Jurkat, Clone E6-1 (cell line): ENCODE results near the gene STXBP6.

ENCODE experiments used
- DNase-seq: peaks from one replicate; pipeline ENCODE4 v3.0.0-alpha.2; 2011; ENCODE audit warnings: low read depth, low spot score
- H3K4me3 ChIP-seq: 2 replicates; pipeline ENCODE4 v1.5.1; 2011; ENCODE audit warnings: mild to moderate bottlenecking, low read length, control low read depth, moderate library complexity

STXBP6 gene

DNA sequence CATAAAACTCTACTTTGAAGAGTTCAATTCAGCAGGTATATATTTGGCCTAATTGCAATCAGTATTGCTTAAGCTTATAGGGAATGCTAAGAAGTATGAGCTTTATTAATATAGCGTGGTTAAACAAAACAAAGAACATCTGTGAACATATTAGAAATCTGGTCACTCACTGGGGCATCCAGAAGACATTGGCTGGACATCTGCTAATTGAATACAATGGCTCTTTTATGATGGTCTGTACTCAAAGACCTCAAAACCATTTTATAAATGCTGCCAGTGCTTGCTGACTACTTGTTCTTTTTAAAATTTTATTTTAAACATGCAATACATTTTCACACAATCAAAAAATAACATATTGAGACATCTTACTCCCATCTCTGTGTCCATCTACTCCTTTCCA is 173.0 kb downstream of the STXBP6 start:
- H3K4me3 ChIP-seq, result no peak overlapping the region
- DNase-seq, result no peak

DNA sequence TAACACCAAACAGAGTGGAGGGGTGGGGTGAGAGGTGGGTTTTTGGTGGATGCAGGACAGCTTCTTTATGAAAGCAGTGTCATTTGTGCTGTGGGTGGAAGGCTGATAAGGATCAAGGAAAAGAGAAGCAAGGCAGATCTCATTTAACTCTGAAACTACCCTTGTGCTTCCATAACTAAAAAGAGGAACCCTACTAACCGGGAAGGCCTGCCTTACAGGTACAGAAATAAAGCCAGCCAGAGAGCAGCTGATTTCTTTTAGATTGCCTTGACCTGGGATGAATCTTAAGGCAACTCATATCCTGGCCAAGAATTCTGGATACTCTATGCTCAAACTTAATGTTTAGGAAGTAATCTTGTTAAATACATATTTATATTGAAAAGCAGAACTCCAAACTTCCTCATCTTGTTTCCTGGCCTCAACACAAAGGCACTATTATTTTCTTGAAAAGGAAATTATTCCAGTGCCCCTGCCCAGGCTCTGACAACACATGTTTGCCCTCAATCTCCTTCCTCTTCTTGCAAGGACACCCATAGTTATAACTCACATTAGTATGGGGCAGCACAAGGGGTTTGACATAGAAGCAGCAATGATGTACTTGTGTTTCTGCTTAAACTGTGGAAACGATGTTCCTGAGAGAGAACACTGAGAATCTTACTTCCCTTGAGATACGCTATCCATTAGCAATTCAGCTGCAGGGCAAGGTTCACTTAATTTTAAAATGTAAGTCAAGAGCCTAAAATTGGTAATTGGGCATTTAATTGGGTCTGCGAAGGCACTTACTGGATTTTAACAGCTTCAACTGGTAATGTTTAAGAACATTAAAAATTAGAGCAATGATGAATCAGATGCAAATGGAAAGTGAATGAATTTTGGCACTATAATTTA is 173.7 kb downstream of the STXBP6 start:
- no peak overlapping the region for H3K4me3 ChIP-seq
- DNase-seq, result no peak

DNA sequence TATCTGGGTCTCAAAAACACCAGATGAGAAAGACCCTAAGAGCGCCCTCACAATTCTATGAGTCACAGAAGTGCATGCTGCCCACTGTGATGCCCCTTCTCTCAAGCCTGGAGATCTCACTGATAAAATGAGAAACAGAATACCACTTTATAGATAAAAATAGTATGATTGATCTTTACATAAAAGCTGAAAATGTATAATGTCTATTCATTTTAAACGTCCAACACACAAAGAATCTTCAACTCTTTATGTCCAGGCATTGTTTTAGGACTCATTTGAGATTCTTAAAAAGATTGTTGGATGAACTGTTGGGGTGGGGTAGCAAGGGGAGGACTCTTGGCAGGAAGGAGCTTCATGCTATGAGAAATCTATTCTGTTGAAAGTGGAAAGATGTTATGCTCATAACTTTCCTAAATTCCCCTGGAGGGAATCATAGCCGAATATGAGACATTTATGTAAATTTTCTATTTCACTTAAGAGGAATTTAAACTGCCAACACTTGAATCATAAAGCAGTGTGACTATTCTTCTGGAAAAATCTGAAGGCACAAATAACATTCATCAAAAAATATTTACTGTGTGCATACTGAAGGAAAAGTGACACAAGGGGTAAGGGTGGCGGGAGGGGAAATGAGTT is 174.6 kb downstream of the STXBP6 start:
- no peak for DNase-seq
- H3K4me3 ChIP-seq, result no peak overlapping the region

DNA sequence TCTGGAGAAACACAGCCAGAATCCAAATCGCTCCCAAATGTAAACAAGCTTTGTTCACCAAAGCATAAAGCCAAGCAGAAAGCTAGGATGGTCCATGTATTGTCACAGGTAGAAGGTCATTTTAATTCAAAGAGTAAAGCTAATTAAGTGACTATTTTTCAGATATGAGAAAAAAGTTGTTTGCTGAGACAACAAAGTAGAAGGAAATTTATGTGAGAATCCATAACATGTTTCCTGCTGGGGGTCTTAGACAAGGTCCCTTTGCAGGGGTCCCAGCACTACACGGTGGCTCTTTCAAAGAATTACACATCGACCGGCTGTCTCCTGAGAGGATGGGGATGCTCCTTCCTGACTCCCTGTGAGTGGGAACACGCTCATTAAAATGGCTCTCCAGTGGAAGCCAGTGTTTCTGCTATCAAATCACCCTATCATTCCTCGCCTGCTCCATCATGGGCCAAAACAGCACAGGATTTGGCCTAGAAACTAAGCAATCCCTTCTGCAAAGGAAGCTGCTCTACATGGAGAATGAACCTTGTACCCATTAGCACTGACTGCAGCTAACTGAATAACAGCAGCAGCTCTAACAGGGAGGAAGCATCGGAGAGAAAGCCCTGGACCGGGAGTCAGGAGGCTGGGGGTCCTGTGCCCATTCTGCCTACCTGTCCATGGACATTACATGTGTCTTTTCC is 175.3 kb downstream of the STXBP6 start:
- DNase-seq, result no peak
- H3K4me3 ChIP-seq, result no peak overlapping the region

DNA sequence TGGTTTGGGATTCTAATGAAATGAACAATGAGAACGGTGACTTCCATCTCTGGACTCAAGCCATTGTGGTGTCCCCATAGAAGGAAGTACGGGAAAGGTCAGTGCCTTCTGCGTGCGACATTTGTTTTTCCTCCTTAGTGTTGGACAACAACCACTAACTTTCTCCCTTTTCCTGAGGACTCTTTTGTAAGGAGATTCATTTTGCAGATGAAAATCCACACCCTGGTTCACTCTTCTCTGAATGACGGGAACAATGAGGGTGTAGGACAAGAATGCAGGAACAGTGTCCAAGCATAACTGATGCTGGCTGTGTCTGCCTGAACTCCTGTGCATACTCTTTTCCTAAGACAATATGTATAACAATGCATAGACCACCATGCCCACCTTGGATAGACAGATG is 176.4 kb downstream of the STXBP6 start:
- DNase-seq, result no peak

DNA sequence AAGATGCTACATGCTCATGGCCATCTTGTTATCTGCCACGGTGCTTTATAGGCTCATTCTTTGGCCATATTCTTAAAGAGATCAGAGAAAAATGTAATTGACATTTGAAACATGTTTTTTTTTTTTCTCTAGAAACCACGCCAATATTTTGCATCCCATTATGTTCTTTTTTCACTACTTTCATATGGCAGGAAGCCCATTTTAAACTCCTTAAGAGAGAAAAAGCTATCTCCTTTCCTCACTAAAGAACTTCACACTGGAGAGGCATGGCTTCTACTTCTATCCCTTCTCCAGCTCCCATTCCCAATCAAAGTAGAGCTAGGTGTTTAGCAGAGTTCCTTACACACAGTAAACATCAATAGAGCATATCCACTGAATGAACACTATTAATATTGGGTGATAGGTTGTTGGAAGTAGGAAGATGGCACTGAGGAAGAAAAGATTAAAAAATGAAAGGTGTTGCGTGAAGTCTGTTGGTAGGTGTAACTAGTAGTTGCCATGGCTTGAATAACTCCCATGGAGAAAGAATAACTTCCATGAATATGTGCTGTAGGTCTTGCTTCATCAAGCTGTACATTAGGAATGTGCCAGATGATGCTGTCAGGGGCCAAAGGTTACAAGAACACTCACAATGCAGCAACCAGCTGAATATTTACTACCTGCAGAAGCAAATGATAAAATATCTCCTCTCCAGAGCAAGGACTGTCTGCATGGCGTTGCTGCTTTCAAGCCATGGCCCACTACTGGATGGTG is 178.8 kb downstream of the STXBP6 start:
- H3K4me3 ChIP-seq, result no peak overlapping the region
- no peak for DNase-seq

More for the DNA sequence above, 176.4 kb downstream of the STXBP6 start:
- H3K4me3 ChIP-seq, result no peak overlapping the region

DNA sequence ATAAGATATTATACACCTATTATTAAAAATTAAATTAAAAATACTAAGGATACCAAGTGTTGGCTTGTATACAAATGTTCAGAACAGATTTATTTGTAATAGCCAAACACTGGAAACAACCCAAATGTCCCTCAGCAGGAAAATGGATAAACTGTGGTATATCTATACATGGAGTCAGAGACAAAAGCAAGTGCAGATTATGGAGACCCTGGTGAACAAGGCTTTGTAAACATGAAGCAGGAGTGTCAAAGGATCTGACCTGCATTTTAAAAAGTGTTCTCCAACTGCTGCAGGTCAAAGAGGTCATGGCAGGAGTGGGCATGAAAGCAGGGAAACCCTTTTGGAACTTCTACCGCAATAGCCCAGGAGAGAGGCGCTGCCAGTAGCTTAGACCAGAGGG is 181.6 kb downstream of the STXBP6 start:
- no peak for DNase-seq
- no peak overlapping the region for H3K4me3 ChIP-seq

DNA sequence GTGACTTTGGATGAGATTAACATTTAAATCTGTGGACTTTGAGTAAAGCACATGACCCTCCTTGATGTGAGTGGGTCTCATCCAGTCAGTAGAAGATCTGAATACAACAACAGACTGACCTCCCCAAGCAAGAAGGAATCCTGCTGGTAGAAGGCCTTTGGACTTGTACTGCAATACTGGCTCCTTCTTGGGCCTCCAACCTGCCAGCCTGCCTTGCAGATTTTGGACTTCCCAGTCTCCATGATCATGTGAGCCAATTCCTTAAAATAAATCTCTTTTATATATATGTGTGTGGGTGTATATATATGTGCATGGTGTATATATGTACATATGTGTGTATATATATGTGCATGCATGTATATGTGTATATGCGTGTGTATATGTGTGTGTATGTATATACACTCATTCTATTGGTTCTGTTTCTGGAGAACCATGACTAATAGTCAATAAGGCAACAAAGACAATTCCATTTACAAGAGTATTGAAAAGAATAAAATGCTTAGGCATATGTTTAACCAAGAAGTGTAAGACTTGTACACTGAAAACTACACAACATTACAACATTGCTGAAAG is 183.8 kb downstream of the STXBP6 start:
- H3K4me3 ChIP-seq, result no peak overlapping the region
- no peak for DNase-seq

DNA sequence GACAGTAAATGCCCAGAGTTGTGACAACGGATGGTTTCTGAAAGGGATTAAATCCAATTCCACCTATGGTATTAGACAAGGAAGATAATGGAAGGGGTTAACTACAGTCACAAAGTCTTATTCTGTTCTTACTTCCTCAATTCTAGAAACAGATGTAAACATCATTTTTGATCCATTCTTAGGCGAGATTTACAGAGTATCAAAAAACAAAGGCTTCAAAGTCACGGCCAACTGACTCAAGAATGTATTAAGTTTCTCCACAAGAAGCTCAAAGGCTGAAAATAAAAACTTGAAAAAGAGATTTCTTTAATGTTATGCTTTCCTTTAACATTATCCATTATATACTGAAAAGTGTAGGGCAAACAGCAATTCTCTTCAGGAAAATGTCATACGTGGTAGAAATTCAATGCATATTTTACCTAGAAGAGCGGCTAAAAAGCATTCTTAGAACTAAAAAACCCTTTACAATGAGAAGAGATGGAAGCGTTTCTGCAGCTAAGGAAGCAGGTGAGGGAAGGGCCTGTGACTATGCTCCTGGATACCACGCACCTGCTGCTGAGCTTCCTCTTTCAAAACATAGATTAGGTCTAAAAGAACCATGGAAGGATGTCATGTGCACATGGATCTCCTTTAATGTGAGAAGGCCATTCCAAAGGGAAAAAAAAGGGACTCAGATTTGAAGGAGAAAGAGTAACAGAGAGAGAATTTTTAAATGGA is 185.8 kb downstream of the STXBP6 start:
- no peak for DNase-seq

DNA sequence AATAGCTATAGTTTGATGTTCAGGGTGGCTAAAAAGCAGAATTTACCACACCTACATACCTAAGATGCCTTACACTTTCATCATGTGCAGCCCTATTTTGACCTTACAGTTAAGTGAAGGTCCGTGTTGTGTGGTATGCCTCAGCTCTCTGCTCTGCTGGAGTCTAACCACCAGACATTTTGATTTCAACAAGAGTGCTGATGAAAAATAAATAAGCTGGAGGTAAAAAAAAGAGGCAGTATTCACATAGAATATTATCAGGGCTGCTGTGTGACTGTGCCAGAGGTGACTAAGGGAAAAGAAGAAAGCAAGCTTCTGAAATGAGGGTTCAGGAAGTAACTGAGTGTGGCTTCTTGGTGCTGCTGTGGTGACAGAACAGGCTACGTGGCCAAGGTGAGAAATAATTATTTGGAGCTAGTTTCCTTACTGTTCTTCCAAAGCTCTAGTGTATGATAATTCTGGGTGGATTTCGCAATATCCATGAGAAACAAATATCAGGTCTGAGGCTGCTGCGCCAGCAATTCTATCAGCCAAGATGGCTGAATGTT is 188.8 kb downstream of the STXBP6 start:
- no peak overlapping the region for H3K4me3 ChIP-seq
- DNase-seq, result no peak

More for the DNA sequence above, 185.8 kb downstream of the STXBP6 start:
- no peak overlapping the region for H3K4me3 ChIP-seq

DNA sequence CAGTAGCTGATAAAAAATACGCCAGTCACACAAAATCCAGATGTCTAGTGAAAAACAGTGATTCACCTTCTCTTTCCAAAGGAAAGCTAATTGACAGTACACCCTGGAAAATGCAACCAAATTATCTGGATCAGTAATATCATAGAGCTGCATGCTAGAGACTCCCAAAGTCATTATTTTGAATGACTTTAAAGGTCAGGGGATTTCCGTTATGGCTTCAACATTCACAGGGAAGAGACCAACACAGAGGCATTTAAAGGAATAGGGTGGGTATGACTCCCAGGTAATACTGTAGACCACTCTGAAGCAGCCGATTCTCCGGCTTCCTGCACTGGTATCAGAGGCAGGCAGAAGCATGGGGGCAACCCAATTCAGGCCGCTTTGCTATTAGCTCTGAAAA is 190.4 kb downstream of the STXBP6 start:
- no peak for DNase-seq
- H3K4me3 ChIP-seq, result no peak overlapping the region

DNA sequence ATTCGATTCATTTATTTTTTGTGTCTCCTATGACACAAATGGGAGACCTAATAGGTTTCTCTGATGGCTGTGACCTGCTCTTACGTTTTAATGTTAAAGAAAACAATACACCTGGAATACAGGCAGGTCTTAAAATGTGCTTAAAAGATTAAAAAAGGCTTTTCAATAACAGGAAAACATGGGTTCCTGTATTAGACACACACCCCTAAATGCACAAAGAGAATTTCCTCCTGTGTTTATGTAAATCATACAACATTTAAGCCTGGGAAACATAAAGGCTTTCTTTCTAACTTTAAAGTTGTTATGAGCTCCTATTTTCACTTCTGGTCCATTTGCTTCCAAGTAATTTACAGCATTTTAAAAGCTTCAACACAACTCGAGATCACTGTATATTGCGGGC is 191.3 kb downstream of the STXBP6 start:
- no peak overlapping the region for H3K4me3 ChIP-seq

DNA sequence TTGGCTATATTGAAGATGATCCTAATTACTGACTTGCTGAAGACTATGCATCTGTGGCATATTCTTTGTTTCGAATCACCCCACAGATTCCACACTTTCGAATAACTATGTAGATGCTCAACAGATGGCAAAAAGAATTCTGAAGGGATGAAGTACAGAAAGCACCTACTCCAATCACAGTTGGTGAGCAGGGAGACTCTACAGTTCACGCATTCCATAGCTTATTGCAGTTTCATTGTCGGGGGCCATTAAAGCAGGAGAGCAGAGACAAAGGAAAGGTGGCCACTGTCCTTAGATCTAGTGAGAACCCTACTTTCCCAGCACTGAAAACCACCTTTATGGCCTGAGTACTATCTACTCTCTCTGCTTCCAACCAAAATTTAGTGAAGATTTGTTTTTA is 191.9 kb downstream of the STXBP6 start:
- DNase-seq, result no peak
- no peak overlapping the region for H3K4me3 ChIP-seq

More for the DNA sequence above, 191.3 kb downstream of the STXBP6 start:
- no peak for DNase-seq

DNA sequence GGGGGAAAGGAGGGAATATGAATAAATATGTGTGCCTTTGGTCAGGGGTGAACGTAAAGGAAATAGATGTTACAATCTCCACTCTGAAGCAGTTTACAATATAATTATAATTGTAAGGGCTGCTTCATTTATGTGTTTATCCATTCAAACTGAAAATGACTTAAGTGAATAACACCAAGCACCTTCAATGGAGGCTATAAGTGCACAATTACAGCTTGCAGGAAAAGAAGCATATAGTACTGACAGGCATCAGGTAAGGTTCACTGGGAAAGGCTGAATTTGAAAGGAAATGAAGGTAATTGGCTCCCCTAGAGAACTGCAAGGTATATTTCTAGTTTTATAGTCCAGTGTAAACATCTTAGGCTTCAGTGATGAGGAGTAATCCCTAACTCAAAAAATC is 192.7 kb downstream of the STXBP6 start:
- DNase-seq, result no peak
- no peak overlapping the region for H3K4me3 ChIP-seq

DNA sequence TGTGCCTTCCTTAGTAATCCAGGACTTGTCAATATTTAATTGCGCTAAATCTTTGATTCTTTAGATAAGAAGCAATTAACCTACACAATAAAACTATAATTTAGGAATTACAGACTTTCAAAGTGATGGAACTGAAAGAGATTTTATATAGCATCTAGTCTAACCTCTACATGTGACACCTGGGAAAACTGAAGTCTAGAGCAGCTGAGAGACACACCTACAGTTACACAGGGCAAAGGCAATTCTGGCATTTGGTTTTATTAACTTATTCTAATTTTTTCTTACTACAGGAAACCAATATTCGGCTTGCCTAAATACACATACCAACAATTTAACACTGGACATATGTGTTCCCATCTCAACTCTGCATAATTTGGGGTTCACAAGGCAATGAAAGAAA is 196.5 kb downstream of the STXBP6 start:
- H3K4me3 ChIP-seq, result no peak overlapping the region
- DNase-seq, result no peak

DNA sequence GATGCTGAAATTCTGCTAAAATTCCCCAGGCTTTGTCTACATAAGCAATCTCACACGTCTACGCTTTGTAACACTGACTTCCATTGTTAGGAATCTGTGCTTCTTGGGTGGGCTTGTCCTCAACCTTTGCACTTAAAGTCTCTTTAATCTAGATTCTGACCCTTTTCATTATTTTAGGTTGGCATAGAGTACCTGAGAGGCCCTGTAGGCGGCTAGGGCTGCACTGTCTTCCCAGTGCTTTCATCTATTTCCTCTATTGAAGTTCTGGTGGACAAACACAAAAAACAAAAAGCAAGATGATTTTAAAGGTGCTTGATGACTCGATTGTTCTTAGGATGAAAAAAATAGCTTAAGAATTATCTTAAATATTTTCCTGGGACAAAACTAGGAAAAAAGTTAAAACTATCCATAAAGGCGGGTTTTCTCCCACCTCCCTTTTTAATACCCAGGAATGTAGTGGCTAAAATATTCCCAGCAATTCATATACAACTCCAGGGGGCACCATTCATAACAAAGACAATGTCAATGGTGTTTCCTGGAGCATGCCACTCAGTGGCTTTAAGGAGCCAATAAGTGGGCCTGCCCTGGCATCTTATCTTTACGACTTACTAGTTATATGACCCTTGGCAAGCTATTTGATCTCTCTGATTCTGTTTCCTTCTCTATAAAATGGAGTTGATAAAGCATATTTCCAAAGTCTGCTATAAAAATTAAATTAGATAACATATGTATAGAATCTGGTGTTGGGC is 197.5 kb downstream of the STXBP6 start:
- H3K4me3 ChIP-seq, result no peak overlapping the region
- no peak for DNase-seq

DNA sequence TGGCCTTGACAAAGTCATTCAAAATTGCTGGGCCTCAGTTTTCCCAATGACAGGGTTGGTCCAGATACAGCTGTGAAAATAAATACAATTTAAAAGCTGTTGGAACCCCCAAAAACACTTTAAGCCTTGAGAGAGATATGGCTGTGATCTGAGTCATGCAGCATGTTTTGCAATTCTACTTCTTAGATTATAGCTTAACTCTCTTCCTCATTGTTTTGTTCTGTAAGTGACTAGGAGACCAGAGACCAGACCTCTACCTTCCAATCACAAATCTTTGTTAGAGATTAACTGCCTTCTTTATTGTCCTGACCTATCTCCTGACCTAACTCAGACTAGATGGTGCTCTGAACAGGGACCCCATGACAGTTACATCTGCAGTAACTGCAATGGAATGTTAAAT is 198.1 kb downstream of the STXBP6 start:
- H3K4me3 ChIP-seq, result no peak overlapping the region
- DNase-seq, result no peak

DNA sequence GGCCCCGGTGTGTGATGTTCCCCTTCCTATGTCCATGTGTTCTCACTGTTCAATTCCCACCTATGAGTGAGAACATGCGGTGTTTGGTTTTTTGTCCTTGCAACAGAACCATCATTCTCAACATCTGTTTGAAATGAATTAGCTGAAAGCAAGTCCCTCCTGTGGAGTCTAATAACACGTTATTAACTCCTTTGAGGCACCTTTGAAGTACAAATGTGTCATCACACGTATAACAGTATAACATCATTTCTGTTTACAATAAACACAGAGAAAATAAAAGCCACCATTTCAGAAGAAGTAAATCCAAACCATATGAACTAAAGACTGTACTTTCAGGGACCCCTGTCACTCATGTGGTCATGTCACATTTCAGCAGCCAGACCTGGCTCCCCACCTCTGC is 198.5 kb downstream of the STXBP6 start:
- no peak for DNase-seq

More for the DNA sequence above, 198.5 kb downstream of the STXBP6 start:
- H3K4me3 ChIP-seq, result no peak overlapping the region
